Fibroblast of skin of back (primary cell): ENCODE data around the gene ZFYVE21.

Experiments
- DNase-seq: peaks from one replicate; pipeline ENCODE4 v3.0.0-alpha.2; 2013

The ZFYVE21 gene

GRCh38 chr14:103725001-103725682, 9.5 kb downstream of the ZFYVE21 start:
- DNase-seq: no peak

DNA sequence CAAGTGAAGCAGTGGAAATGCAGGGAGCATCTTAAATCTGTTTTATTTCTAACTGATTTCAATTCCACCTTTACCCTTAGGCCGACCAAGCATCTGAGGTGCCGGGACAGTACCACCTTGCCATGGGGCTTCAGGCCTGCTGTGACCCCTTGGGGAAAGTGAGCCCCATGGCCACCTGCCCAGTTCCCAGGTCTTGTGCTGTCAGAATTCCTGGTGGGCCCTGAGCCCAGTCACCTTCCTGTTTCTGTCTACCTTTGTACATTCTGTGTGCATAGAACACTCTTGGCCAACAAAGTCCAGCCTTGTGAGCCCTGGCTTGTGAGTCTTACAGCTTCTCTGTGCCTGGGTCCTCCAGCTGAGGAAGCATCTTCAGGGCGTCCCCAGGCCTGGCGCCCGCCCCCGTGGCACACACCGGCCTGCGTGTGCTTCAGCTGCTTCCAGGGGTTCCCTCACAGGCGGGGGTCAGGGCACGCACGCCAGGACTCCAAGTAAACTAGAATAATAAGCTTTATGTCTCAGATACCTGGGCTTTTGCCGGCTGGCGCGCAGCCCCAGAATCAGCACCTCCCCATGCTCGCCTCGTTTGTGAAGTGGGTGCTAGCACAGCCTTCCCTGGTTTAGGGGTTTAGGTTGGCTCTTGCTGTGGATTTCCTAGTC, 10.3 kb downstream of the ZFYVE21 start:
- DNase-seq: no peak

- no peak for DNase-seq
Observed at GRCh38 chr14:103726474-103726873, 10.9 kb downstream of the ZFYVE21 start.

DNA sequence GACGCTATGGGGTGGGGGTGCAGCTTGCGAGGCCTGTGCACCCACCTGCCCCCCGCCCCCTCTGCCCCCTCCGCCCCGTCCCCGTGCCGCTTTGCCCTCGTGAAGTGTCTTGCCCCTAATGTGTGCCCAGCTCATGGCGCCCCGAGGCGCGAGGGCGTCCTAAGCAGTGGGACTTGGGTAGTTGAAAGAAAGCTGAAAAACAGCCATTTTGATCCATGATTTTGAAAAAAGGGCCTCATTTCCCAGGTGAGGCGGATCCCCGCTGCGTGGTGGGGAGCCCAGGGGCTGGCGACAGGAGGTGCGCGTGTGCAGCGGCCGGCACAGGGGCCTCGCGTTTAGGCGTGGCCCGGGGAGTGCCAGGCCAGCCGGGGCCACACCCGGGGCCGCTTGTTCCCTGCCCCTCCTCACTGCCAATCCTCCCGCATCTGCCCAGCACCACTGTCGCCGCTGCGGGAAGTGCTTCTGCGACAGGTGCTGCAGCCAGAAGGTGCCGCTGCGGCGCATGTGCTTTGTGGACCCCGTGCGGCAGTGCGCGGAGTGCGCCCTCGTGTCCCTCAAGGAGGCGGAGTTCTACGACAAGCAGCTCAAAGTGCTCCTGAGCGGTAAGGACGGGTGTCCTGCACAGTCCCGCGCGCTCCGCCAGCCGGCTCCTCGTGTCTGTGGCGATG, 11.8 kb downstream of the ZFYVE21 start:
- DNase-seq: no peak

GRCh38 chr14:103728141-103728540, 12.5 kb downstream of the ZFYVE21 start:
- no peak for DNase-seq

DNA sequence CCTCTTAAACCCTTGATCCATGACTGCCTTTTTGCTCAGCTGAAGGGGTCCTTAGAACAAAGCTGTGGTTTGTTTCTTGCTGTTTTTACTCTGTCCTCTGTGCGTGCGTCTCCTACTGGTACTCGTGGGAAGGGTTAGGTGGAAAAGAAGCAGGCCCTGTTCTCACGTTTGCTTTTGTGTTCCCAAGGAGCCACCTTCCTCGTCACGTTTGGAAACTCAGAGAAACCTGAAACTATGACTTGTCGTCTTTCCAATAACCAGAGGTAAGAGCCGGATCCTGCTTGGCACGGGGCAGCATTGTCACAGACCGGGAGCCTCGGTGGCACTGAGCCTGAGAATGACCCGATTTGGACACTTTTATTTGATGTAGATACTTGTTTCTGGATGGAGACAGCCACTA, 13.1 kb downstream of the ZFYVE21 start:
- DNase-seq: no peak

GRCh38 chr14:103729496-103730448, 14.2 kb downstream of the ZFYVE21 start:
- DNase-seq: no peak

GRCh38 chr14:103730490-103731035, 15.0 kb downstream of the ZFYVE21 start:
- no peak for DNase-seq

GRCh38 chr14:103731481-103731880, 15.9 kb downstream of the ZFYVE21 start:
- no peak for DNase-seq

- DNase-seq: no peak
Observed at GRCh38 chr14:103731916-103732867, 16.6 kb downstream of the ZFYVE21 start.

DNA sequence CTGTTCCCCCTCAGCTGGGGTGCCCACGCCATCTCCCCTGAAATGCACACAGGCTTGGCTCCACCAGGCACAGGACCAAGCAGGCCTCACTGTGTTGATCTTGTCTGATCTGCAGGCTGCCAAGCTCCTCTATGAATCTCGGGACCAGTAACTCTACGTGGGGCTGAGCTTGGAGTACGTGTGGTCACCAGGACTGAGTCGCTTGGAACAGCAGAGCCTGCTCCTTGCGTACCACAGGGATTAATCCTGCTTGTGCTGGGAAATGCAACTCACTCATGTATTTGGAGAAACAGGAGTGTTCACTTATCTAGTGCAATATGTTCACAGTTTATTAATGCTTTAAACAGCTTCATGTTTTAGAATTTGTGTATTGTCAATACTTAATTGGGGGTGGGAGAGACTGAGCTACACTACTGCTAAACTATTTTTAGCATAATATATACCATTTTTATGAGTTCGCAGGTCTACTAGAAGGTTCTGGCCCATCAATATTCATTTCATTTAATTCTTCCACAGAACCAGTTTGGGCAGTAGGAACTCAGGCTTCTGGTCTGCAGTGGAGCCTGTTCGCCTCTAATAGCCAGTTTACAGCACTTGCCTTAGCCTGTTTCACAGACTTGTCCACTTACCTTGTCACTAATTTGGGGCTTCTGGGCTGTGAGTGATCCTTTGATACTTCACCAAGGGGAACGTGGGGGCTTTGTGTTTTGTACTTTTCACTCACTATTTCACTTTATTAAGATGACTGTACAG, 17.4 kb downstream of the ZFYVE21 start:
- DNase-seq: no peak

DNA sequence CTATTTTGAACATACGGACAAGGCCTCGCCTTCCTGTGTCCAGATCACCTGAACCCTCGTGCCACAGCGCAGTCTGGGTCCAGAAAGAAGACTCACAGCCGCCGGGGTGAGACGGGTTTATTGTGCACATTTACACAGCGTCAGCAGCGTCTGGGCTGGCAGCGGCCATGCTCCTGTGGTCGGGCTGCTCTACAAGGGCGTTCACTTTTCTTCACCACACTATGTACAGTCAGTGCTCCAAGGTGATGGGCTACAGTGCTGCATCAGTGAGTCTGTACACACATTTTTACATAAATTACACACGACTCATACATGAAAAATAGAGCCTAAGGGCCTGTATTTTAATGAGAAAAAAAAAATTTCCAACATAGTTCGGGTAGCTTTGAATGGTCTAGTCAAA, 18.0 kb downstream of the ZFYVE21 start:
- DNase-seq: no peak

GRCh38 chr14:103734081-103734888, 18.7 kb downstream of the ZFYVE21 start:
- no peak for DNase-seq

DNA sequence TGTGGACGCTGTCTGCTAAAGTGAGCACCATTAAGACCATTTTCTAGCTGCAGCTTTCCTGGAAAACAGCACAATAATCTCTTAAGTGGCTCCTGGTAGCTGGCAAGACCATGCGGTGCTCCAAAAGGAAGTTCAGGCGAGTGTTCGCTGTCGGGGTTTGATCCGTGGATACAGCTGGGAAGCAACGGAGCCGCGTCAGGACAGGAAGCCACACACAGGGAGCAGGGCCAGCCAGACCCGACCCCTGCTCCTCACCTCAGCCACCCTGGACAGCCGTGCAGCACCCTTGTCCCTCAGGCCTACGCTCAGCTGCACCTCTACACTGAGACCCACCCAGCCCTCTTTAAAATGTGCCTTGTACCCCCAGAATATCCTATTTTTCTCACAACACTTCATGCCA, 19.4 kb downstream of the ZFYVE21 start:
- DNase-seq: no peak

GRCh38 chr14:103735439-103735814, 19.8 kb downstream of the ZFYVE21 start:
- DNase-seq: no peak

GRCh38 chr14:103735815-103736545, 20.4 kb downstream of the ZFYVE21 start:
- no peak for DNase-seq

DNA sequence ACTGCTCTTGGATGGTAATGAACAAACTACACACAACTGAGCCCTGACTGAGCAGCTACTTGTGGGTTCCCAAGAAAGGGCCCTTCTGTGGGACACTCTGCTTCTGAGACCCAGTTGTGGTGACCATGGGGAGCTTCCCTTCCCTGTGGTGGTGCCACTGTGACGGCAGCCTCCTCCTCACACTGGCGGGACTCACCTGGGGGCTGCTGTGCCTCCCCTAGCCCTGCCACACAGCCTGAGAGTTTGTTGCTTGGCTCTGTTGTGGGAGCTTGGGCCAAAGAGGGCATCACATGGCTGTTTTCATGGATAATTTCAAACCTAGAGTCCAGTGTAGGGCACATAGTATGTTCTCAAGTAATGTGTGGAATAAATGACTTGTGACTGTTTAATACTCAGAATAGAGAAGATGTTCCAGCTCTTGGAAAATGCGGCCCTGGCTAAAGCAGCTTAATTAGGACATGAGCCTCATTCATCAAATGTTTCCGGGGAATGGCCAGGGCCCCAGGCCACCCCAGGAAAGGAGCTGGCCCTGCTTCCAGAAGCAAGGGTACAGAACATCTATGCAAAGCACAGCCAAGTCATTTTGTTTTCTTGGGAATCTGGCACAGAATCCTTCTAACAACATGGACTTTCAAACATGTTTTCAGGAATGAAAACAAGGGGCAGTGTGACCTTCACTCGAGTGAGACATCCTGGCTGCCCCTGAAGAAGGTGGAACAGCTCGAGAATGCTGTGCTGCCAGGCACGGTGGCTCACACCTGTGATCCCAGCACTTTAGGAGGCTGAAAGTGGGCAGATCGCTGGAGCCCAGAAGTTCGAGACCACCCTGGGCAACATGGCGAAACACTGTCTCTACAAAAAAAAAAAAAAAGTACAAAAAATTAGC, 21.2 kb downstream of the ZFYVE21 start:
- no peak for DNase-seq
